ENCODE results near the gene SLC66A2. TPM values are rescaled to one million over a fixed set of nuclear protein-coding genes. Genes with fewer than 3 reads are reported as not detected.

Gene SLC66A2
- total and polyA plus RNA-seq, 2 experiments from 2014 or later = 33.1 to 67.0 TPM

GRCh38 chr18:79936641-79937040 lies 14.8 kb downstream of the SLC66A2 start:
- Histone ChIP-seq H3K9me2 (ENCODE audit: insufficient read depth) (no peaks in the 10 kb centered on the region), H3K79me2 (ENCODE audit: insufficient read depth) (peaks cover 99% of the 10 kb centered on the region), H3K27me3 (replicated peaks; ENCODE audit: insufficient read depth) (no peaks in the 10 kb centered on the region), H3K27ac (no peak overlapping the region), H3K9ac (no peak overlapping the region), H3F3A (ENCODE audit: insufficient read depth) (0 out of 2 replicates have a peak, but pooled peaks cover 4% of the 10 kb centered on the region), H3K9me3 (ENCODE audit: low read depth) (no peaks in the 10 kb centered on the region), H3K4me3 (no peak overlapping the region), H4K20me1 (ENCODE audit: insufficient read depth) (peaks cover 4% of the 10 kb centered on the region), H2AFZ (no peak overlapping the region), H3K4me2 (ENCODE audit: unreplicated experiment) (no peak overlapping the region), H3K36me3 (ENCODE audit: low read depth) (peaks cover 17% of the 10 kb centered on the region; the same call in 1 of the 2 replicates), H3K4me1 (ENCODE audit: insufficient read depth) (peaks cover 3% of the 10 kb centered on the region; the same call in 1 of the 2 replicates)
- in situ Hi-C loops (cut with MboI) = no loop called here
- no peak for DNase-seq
- WGBS, 2 experiments (ENCODE audit: low coverage in 1 of 2, low lambda C conversion rate in 2 of 2, missing lambda C conversion rate in 2 of 2) = 95 to 96% methylated on average over 12 of the region's 12 CpGs
- TF ChIP-seq EZH2phosphoT487 (IDR thresholded peaks at IDR 0.05; ENCODE audit: insufficient read depth, low read depth) (no peak), EZH2 (IDR thresholded peaks at IDR 0.05; ENCODE audit: insufficient read depth, poor library complexity, severe bottlenecking) (no peak)

DNA sequence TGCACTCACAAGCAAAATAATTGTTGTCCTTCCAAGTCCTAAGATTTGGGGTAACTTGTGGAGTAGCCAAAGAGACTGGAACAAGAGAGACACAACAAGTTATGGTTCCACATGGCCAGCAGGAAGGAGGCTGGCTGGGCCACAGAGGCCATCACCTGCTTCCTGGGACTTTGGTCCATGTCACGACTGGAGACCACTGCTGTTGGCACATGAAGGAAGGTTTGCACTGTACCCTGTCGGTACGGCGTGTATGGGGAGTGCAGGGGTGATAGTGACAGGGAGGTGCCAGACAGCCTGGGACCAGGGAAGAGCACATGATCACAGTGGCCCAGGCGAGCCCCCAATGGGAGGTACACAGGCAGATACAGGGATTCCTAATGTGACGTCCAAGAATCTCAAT lies 15.5 kb downstream of the SLC66A2 start:
- in situ Hi-C loops (cut with MboI) = no loop called here
- WGBS, 2 experiments (ENCODE audit: low coverage in 1 of 2, low lambda C conversion rate in 2 of 2, missing lambda C conversion rate in 2 of 2) = 94 to 98% methylated on average over 6 of the region's 6 CpGs
- peaks cover 4% of the 10 kb centered on the region for H4K20me1 ChIP-seq (ENCODE audit: insufficient read depth)

DNA sequence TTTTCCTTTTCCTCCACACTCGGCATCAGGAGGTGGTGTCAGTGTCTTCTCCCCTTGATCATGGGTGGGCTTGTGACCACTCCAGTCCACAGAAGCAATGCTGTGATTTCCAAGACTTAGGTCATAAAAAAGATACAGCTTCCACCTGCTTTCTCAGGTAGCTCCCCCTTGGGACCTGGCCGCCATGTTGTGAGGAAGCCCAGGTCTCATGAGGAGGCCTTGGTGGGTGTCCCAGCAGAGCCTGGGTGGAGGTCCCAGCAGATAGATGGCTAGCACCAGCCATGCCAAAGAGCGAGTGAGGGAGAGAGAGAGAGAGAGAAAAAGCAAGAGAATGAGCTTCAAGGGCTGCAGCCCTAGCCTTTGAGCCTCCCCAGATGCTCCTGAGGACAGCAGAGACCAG lies 16.0 kb downstream of the SLC66A2 start:
- H3K36me3 ChIP-seq (ENCODE audit: low read depth) = peaks cover 21% of the 10 kb centered on the region
- peaks cover 7% of the 10 kb centered on the region for H3K9me3 ChIP-seq (ENCODE audit: low read depth)
- peaks cover 6% of the 10 kb centered on the region; the same call in 1 of the 2 replicates for H3F3A ChIP-seq (ENCODE audit: insufficient read depth)
- H3K4me1 ChIP-seq (ENCODE audit: insufficient read depth) = peaks cover 3% of the 10 kb centered on the region; the same call in 1 of the 2 replicates
- no peaks in the 10 kb centered on the region for H3K9me2 ChIP-seq (ENCODE audit: insufficient read depth)
- H3K4me3 ChIP-seq = no peak overlapping the region
- H3K27me3 ChIP-seq (replicated peaks; ENCODE audit: insufficient read depth) = no peaks in the 10 kb centered on the region
- H3K79me2 ChIP-seq (ENCODE audit: insufficient read depth) = peaks cover 99% of the 10 kb centered on the region
- H3K4me2 ChIP-seq (ENCODE audit: unreplicated experiment) = no peak overlapping the region
- TF ChIP-seq EZH2 (IDR thresholded peaks at IDR 0.05; ENCODE audit: insufficient read depth, poor library complexity, severe bottlenecking) (no peak), EZH2phosphoT487 (IDR thresholded peaks at IDR 0.05; ENCODE audit: insufficient read depth, low read depth) (no peak)
- peaks cover 4% of the 10 kb centered on the region for H4K20me1 ChIP-seq (ENCODE audit: insufficient read depth)
- H3K9ac ChIP-seq = no peak overlapping the region
- 98 to 100% methylated on average over 3 of the region's 3 CpGs for WGBS, 2 experiments (ENCODE audit: low coverage in 1 of 2, low lambda C conversion rate in 2 of 2, missing lambda C conversion rate in 2 of 2)
- no peak for DNase-seq
- in situ Hi-C loops (cut with MboI) = no loop called here
- no peak overlapping the region for H3K27ac ChIP-seq
- no peak overlapping the region for H2AFZ ChIP-seq

More for the DNA sequence above, 15.5 kb downstream of the SLC66A2 start:
- no peak for DNase-seq
- Histone ChIP-seq H3K27ac (no peak overlapping the region), H3K9me2 (ENCODE audit: insufficient read depth) (no peaks in the 10 kb centered on the region), H3K9me3 (ENCODE audit: low read depth) (peaks cover 3% of the 10 kb centered on the region), H3K79me2 (ENCODE audit: insufficient read depth) (peaks cover 99% of the 10 kb centered on the region), H3K4me1 (ENCODE audit: insufficient read depth) (peaks cover 3% of the 10 kb centered on the region; the same call in 1 of the 2 replicates), H3K27me3 (replicated peaks; ENCODE audit: insufficient read depth) (no peaks in the 10 kb centered on the region), H3K4me2 (ENCODE audit: unreplicated experiment) (no peak overlapping the region), H3F3A (ENCODE audit: insufficient read depth) (0 out of 2 replicates have a peak, but pooled peaks cover 4% of the 10 kb centered on the region), H3K9ac (no peak overlapping the region), H3K4me3 (no peak overlapping the region), H3K36me3 (ENCODE audit: low read depth) (peaks cover 17% of the 10 kb centered on the region), H2AFZ (no peak overlapping the region)
- no peak for TF ChIP-seq EZH2phosphoT487 (IDR thresholded peaks at IDR 0.05; ENCODE audit: insufficient read depth, low read depth)
- no peak for TF ChIP-seq EZH2 (IDR thresholded peaks at IDR 0.05; ENCODE audit: insufficient read depth, poor library complexity, severe bottlenecking)

GRCh38 chr18:79935098-79935480 lies 16.4 kb downstream of the SLC66A2 start:
- Histone ChIP-seq H3K27me3 (replicated peaks; ENCODE audit: insufficient read depth) (no peaks in the 10 kb centered on the region), H3K36me3 (ENCODE audit: low read depth) (peaks cover 25% of the 10 kb centered on the region), H3K4me1 (ENCODE audit: insufficient read depth) (peaks cover 3% of the 10 kb centered on the region; the same call in 1 of the 2 replicates), H3K9me3 (ENCODE audit: low read depth) (peaks cover 7% of the 10 kb centered on the region), H3K4me3 (no peak overlapping the region), H3F3A (ENCODE audit: insufficient read depth) (peaks cover 10% of the 10 kb centered on the region; the same call in 1 of the 2 replicates), H3K4me2 (ENCODE audit: unreplicated experiment) (no peak overlapping the region), H3K9me2 (ENCODE audit: insufficient read depth) (no peaks in the 10 kb centered on the region), H3K27ac (no peak overlapping the region), H3K9ac (no peak overlapping the region), H4K20me1 (ENCODE audit: insufficient read depth) (peaks cover 4% of the 10 kb centered on the region), H2AFZ (no peak overlapping the region), H3K79me2 (ENCODE audit: insufficient read depth) (peaks cover 99% of the 10 kb centered on the region)
- DNase-seq = no peak
- in situ Hi-C loops (cut with MboI) = no loop called here
- WGBS, 2 experiments (ENCODE audit: low coverage in 1 of 2, low lambda C conversion rate in 2 of 2, missing lambda C conversion rate in 2 of 2) = 74 to 76% methylated on average over 5 of the region's 5 CpGs
- TF ChIP-seq EZH2phosphoT487 (IDR thresholded peaks at IDR 0.05; ENCODE audit: insufficient read depth, low read depth) = no peak
- no peak for TF ChIP-seq EZH2 (IDR thresholded peaks at IDR 0.05; ENCODE audit: insufficient read depth, poor library complexity, severe bottlenecking)

All from GM23248 (cell line).